Epithelial cell of umbilical artery (primary cell): Measurements from ENCODE around the gene INSR. TPM values are rescaled to one million over a fixed set of nuclear protein-coding genes. Genes with fewer than 3 reads are reported as not detected.

Experiments used
- total RNA-seq: library from RNA; depleted of rRNA; stranded (reverse); fragments of >200 nt; gene quantifications from 2 replicates; pipeline ENCODE4 v1.2.3, GENCODE V29; 2014

INSR gene
- 21.6 and 50.0 TPM in 2 replicates for total RNA-seq

DNA sequence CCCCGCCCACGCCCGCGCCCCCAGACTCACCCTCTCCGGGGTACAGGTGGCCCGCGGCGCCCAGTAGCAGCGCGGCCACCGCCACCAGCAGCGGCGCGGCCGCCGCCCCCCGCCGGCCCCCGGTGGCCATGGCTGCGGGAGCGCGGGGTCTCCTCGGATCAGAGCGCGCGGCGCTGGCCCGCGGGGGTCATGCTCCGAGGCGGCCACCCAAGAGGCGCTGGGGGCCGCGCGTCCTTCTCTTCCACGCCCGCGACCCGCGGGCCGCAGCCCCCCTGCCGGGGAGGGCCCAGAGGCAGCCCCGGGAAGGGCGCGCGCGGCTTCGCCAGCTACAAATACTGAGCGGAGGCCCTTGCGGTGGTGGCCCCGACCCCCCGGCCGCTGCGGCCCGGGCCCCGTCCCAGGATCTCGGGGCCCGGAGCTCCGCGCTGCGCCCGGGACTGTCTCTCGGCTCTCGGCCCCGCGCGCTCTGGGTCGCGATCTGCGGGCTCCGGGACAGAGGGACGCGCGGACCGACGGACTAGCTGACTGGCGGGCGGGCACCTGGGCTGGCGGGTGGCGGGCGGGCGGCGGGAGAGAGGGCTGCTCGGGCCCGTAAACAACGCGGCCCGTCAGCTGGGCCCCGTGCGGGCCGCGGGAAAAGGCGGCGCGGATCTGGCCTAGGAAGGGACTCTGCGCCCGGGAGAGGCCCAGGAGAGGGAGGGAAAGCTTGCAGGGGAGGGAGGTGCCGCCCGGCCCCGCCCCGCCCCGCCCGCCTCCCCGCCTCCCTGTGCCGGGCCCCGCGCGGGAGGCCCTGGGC, at the start of gene INSR:
Gene INSR (minus strand): TSS at position 653 of the 796 bp plus-strand sequence. CDS start 523 bp downstream, at position 130.

DNA sequence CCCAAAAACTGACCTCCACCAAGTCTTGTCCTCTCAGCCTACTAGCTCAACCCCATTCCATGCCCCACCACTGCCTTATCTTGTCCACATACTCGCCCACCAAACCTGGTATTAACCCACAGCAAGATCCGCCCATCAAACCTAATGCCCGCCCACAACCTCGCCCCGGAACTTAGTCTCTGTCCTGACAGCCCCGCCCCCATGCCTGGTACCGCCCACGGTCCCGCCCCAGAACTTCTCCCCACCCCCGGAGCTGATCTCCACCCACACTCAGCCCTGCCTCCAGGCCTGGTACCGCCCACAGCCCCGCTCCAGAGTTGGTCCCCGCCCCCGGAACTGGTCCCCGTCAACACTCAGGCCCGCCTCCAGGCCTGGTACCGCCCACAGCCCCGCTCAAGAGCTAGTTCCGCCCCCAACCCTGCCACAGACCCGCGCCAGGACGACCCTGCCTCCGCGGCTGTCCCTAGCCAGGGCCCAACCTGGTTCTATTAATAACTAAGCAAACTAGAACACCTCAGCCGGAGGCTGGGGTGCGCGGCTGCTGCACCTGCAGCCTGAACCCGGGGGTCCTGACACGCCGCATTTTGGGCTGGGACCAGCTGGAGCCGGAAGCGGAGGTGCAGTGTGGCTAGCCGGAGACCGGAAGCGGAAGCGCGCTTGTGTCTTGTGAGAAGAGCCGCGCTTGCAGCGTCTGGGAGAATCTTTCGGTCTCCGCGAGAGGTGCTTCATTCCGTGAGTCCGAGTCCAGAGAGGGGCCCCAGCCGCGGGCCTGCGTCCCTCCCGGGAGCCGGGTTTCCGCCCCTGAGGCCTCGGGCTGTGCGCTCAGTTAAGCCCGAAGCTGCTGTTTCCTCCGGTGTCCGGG, 224.9 kb downstream of the INSR start, which contains the start of gene ZNF557:
Gene ZNF557 (plus strand): TSS at position 662 of the 862 bp plus-strand sequence. CDS start 5,372 bp downstream, outside the sequence.

Other genes with a start within 250 kb of the INSR start
- not detected in 2 replicates for gene MBD3L2, start 245.1 kb downstream of the INSR start, total RNA-seq
- gene MBD3L3, start 235.7 kb downstream of the INSR start, total RNA-seq = not detected in 2 replicates
- 16.9 and 21.4 TPM in 2 replicates for gene ZNF557, start 224.7 kb downstream of the INSR start, total RNA-seq
- 29.6 and 31.0 TPM in 2 replicates for gene ARHGEF18, start 54.5 kb upstream of the INSR start, total RNA-seq
- gene PEX11G, start 194.6 kb upstream of the INSR start, total RNA-seq = 0.91 and 3.2 TPM in 2 replicates
- 10.0 and 12.7 TPM in 2 replicates for gene ZNF358, start 221.7 kb upstream of the INSR start, total RNA-seq
- gene MCOLN1, start 228.2 kb upstream of the INSR start, total RNA-seq = 1.3 and 3.0 TPM in 2 replicates
- 68.2 and 79.0 TPM in 2 replicates for gene PNPLA6, start 241.3 kb upstream of the INSR start, total RNA-seq